Loucy (cell line): Measurements from ENCODE around the gene BTAF1.
A peak's percentile ranks its signal among the peaks of the same experiment; 100 is the strongest.

ENCODE experiments used
- H2AFZ ChIP-seq: fragments of 200-600 bp; sonication (generic); 2 replicates; pipeline ENCODE4 v1.6.0; 2016; ENCODE audit warnings: antibody characterized with exemption, mild to moderate bottlenecking, low read length, moderate library complexity
- H3F3A ChIP-seq: fragments of 200-600 bp; 2 replicates; pipeline ENCODE4 v1.6.0; 2016; ENCODE audit warnings: antibody characterized with exemption, low read depth, mild to moderate bottlenecking
- H3K27me3 ChIP-seq: fragments of 200-600 bp; sonication (generic); 2 replicates; pipeline ENCODE4 v1.6.1; 2014; ENCODE audit warnings: low read length, mild to moderate bottlenecking; ENCODE audit not compliant: insufficient read depth, poor library complexity, severe bottlenecking
- H3K36me3 ChIP-seq: fragments of 200-600 bp; sonication (generic); 2 replicates; pipeline ENCODE4 v1.6.1; 2016; ENCODE audit warnings: low read length; ENCODE audit not compliant: insufficient read depth
- H3K4me1 ChIP-seq: fragments of 200-600 bp; sonication (generic); 2 replicates; pipeline ENCODE4 v1.5.1; 2014; ENCODE audit warnings: low read length, mild to moderate bottlenecking; ENCODE audit not compliant: insufficient read depth, poor library complexity, severe bottlenecking
- H3K4me2 ChIP-seq: fragments of 200-600 bp; sonication (generic); 2 replicates; pipeline ENCODE4 v1.6.0; 2014; ENCODE audit warnings: antibody characterized with exemption, low read length, low read depth, mild to moderate bottlenecking; ENCODE audit not compliant: poor library complexity, severe bottlenecking
- H3K4me3 ChIP-seq: fragments of 200-600 bp; sonication (generic); 2 replicates; pipeline ENCODE4 v1.5.1; 2014; ENCODE audit warnings: low read length, mild to moderate bottlenecking, mixed read lengths; ENCODE audit not compliant: poor library complexity, severe bottlenecking
- H3K79me2 ChIP-seq: fragments of 200-600 bp; sonication (generic); 2 replicates; pipeline ENCODE4 v1.6.1; 2014; ENCODE audit warnings: low read length; ENCODE audit not compliant: insufficient read depth
- H3K9ac ChIP-seq: fragments of 200-600 bp; sonication (generic); 2 replicates; pipeline ENCODE4 v1.6.0; 2014; ENCODE audit warnings: mild to moderate bottlenecking, low read depth, low read length, moderate library complexity; ENCODE audit not compliant: poor library complexity, severe bottlenecking
- H3K9me2 ChIP-seq: fragments of 200-600 bp; sonication (generic); replicated peaks from 2 replicates; pipeline ENCODE4 v1.6.1; 2016; ENCODE audit warnings: low read depth, low read length, mixed read lengths
- H3K9me3 ChIP-seq: fragments of 200-600 bp; sonication (generic); 2 replicates; pipeline ENCODE4 v1.6.1; 2014; ENCODE audit warnings: mild to moderate bottlenecking, antibody characterized with exemption, low read length, low read depth; ENCODE audit not compliant: insufficient read depth
- H4K20me1 ChIP-seq: fragments of 200-600 bp; sonication (generic); 2 replicates; pipeline ENCODE4 v1.6.0; 2014; ENCODE audit warnings: antibody characterized with exemption, low read length, mild to moderate bottlenecking; ENCODE audit not compliant: insufficient read depth, poor library complexity, severe bottlenecking
- CTCF ChIP-seq: fragments of 200-600 bp; sonication (generic); conservative IDR thresholded peaks from 2 replicates; pipeline ENCODE4 v1.5.1; 2014; ENCODE audit warnings: mild to moderate bottlenecking, antibody characterized with exemption, low read length
- EZH2phosphoT487 ChIP-seq: fragments of 200-600 bp; IDR thresholded peaks from 2 replicates; pipeline ENCODE4 v1.6.1; 2018; ENCODE audit warnings: antibody characterized with exemption, mild to moderate bottlenecking, moderate library complexity, borderline replicate concordance

Gene BTAF1

GRCh38 chr10:91909117-91909677, 14.4 kb upstream of the BTAF1 start, which contains the start of gene FGFBP3:
Gene FGFBP3 (minus strand): TSS chr10:91909486. CDS start chr10:91908969, 517 bp downstream.
- H3K4me2 ChIP-seq, result peak within 1 kb of the TSS; percentile 95
- H3K4me3 ChIP-seq, result peak within 1 kb of the TSS; percentile 85
- H3K4me1 ChIP-seq, result peaks cover 17% of the 10 kb centered on the region
- H3K79me2 ChIP-seq, result peaks cover 16% of the 10 kb centered on the region
- H3K36me3 ChIP-seq, result no peaks in the 10 kb centered on the region
- no peaks in the 10 kb centered on the region for H3K9me2 ChIP-seq
- H3K9me3 ChIP-seq, result no peaks in the 10 kb centered on the region
- no peaks in the 10 kb centered on the region for H4K20me1 ChIP-seq
- TF ChIP-seq CTCF (peak; percentile 13; the same call in 1 of the 2 replicates), EZH2phosphoT487 (no peak)
- no peaks in the 10 kb centered on the region for H3K27me3 ChIP-seq
- peak within 1 kb of the TSS; percentile 94 for H2AFZ ChIP-seq
- peak within 1 kb of the TSS; percentile 75 for H3K9ac ChIP-seq
- peaks cover 6% of the 10 kb centered on the region; the same call in 1 of the 2 replicates for H3F3A ChIP-seq

DNA sequence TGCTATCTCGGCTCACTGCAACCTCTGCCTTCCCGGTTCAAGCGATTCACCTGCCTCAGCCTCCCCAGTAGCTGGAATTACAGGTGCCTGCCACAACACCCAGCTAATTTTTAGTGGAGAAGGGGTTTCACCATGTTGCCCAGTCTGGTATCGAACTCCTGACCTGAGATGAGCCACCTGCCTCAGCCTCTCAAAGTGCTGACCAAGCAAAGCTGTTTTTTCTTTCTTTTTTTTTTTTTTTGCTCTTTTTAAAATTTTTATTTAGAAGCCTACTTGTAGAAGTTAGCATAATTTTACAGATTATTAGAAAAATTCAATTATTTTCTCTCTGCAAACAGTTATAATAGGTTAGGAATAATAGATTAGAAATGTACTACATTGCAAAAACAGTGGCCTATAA, 13.1 kb upstream of the BTAF1 start:
- Histone ChIP-seq H3K4me2 (no peak overlapping the region), H3K4me3 (no peak overlapping the region), H2AFZ (no peak overlapping the region), H3K9me3 (no peaks in the 10 kb centered on the region), H3K9me2 (no peaks in the 10 kb centered on the region), H3K27me3 (no peaks in the 10 kb centered on the region), H3K4me1 (peaks cover 17% of the 10 kb centered on the region), H3F3A (peaks cover 6% of the 10 kb centered on the region; the same call in 1 of the 2 replicates), H3K9ac (no peak overlapping the region), H3K36me3 (no peaks in the 10 kb centered on the region), H3K79me2 (peaks cover 16% of the 10 kb centered on the region), H4K20me1 (no peaks in the 10 kb centered on the region)
- no peak for TF ChIP-seq EZH2phosphoT487
- no peak for TF ChIP-seq CTCF

GRCh38 chr10:91919651-91920050, 3.9 kb upstream of the BTAF1 start:
- Histone ChIP-seq H3K9ac (no peak overlapping the region), H4K20me1 (peaks cover 7% of the 10 kb centered on the region), H3K36me3 (no peaks in the 10 kb centered on the region), H2AFZ (no peak overlapping the region), H3K4me3 (no peak overlapping the region), H3K79me2 (peaks cover 18% of the 10 kb centered on the region), H3K4me2 (no peak overlapping the region), H3F3A (no peaks in the 10 kb centered on the region; the same call in 1 of the 2 replicates), H3K9me2 (no peaks in the 10 kb centered on the region), H3K27me3 (no peaks in the 10 kb centered on the region), H3K4me1 (peaks cover 16% of the 10 kb centered on the region), H3K9me3 (no peaks in the 10 kb centered on the region)
- TF ChIP-seq CTCF (no peak), EZH2phosphoT487 (no peak)
